ENCODE results near the gene ERVV-1. TPM values are rescaled to one million over a fixed set of nuclear protein-coding genes. Genes with fewer than 3 reads are reported as not detected.

The ERVV-1 gene
- total RNA-seq, 4 donors from 2014 or later = not detected

DNA sequence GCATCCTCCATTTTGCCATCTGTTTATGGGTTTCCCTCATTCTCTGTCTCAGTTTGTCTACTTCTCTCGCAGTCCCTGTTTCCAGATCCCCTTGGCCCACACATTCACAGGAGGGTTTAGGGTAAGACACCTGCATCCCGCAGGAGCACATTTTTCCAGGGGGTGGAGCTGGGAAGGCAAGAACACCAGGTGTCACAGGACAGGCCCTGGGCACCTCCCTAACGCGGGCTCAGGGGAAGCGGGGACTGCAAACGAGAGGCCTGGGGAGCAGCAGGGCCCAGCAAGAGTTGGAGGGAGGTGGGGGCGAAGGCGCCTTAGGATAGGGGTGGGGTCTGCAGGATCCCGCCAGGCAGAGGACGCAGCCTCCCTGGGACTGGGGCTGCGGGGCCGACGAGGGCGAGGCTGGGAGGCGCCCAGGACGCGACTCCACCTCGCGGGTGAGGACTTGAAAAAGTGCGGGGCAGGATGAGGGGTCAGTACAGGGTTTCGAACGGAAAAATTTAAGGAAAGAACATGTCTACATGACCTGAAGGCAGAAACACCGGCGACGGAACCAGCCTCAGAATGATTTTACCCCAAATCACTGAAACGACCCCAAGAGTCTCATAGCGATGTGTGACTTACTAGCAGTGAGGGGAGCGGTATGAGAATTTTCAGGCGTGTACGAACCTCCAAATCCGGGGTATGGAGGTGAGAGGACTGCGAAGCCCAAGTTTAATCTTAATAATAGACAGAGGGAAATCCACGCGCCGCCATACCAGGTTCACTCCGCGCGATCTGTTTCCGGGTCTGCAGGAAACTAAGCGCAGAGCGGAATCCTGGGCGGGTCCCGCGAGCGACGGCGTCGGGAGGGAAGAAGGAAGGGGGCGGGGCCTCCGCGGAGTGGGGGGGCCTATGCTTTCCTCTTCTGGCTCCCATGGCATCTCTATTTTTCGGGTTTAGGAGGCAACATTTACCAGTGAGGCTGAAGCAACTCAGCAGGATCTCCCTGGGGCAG is 23.7 kb downstream of the ERVV-1 start:
- Histone ChIP-seq H3K9me3 (peaks cover 0 to 54% (median 0%) of the 10 kb centered on the region in 3 donors), H3K36me3 (no peaks in the 10 kb centered on the region), H3K4me1 (no peaks in the 10 kb centered on the region), H3K27ac (no peak overlapping the region), H3K4me3 (no peak overlapping the region), H3K27me3 (peaks cover 72% of the 10 kb centered on the region)
- 7 to 8% methylated on average over 32 to 41 of the region's 52 CpGs for WGBS, 2 donors (ENCODE audit: low coverage in 1 of 2)
- TF ChIP-seq POLR2A (IDR thresholded peaks at IDR 0.05) (no peak), POLR2AphosphoS5 (IDR thresholded peaks at IDR 0.05) (no peak), EP300 (IDR thresholded peaks at IDR 0.05) (no peak)
- TF ChIP-seq, protein P1, sequence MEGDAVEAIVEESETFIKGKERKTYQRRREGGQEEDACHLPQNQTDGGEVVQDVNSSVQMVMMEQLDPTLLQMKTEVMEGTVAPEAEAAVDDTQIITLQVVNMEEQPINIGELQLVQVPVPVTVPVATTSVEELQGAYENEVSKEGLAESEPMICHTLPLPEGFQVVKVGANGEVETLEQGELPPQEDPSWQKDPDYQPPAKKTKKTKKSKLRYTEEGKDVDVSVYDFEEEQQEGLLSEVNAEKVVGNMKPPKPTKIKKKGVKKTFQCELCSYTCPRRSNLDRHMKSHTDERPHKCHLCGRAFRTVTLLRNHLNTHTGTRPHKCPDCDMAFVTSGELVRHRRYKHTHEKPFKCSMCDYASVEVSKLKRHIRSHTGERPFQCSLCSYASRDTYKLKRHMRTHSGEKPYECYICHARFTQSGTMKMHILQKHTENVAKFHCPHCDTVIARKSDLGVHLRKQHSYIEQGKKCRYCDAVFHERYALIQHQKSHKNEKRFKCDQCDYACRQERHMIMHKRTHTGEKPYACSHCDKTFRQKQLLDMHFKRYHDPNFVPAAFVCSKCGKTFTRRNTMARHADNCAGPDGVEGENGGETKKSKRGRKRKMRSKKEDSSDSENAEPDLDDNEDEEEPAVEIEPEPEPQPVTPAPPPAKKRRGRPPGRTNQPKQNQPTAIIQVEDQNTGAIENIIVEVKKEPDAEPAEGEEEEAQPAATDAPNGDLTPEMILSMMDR (IDR thresholded peaks at IDR 0.05) = no peak
- no peak for ATAC-seq

DNA sequence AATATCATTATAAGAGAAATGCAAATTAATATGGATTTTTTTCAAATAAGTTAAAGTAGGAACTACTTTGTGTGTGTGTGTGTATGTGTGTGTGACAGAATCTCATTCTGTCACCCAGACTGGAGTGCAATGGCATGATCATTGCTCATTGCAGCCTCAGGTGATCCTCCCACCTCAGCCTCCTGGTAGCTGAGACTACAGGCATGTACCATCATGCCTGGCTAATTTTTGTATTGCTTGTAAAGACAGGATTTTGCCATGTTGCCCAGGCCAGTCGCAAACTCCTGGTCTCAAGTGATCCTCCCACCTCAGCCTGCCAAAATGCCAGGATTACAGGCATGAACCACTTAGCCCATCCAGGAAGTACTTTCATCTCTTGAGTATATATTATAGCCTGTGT is 27.6 kb downstream of the ERVV-1 start:
- no peak overlapping the region for H3K27ac ChIP-seq
- ATAC-seq = no peak
- H3K9me3 ChIP-seq = peaks cover 0 to 45% (median 0%) of the 10 kb centered on the region in 3 donors
- peaks cover 87% of the 10 kb centered on the region for H3K27me3 ChIP-seq
- no peak overlapping the region for H3K4me3 ChIP-seq
- TF ChIP-seq POLR2AphosphoS5 (IDR thresholded peaks at IDR 0.05) (no peak), EP300 (IDR thresholded peaks at IDR 0.05) (no peak), POLR2A (IDR thresholded peaks at IDR 0.05) (no peak)
- TF ChIP-seq, protein P1 (IDR thresholded peaks at IDR 0.05) = no peak
- H3K36me3 ChIP-seq = no peaks in the 10 kb centered on the region
- no peaks in the 10 kb centered on the region for H3K4me1 ChIP-seq
- 71 to 100% methylated on average over 1 of the region's 1 CpG for WGBS, 2 donors (ENCODE audit: low coverage in 1 of 2)

DNA sequence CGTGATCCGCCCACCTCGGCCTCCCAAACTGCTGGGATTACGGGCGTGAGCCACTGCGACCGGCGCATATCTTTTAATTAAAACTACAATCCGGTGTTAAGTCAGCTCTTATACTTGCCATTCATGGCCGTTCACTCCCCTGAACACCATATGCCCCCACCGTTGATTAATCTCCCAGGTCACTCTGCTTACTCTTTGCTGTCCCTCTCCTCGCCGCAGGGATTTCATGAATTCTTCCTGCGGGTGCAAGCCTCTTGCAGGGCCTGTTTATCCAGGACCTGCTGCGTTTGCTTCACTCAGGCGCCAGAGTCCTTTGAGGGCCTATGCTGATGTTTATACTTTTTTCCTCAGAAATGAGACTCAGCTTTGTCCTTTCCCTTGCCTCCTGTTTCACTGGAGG is 31.8 kb downstream of the ERVV-1 start:
- Histone ChIP-seq H3K9me3 (peaks cover 0 to 41% (median 0%) of the 10 kb centered on the region in 3 donors), H3K27me3 (peaks cover 58% of the 10 kb centered on the region), H3K36me3 (no peaks in the 10 kb centered on the region), H3K4me1 (no peaks in the 10 kb centered on the region), H3K27ac (no peak overlapping the region), H3K4me3 (no peak overlapping the region)
- WGBS, 2 donors (ENCODE audit: low coverage in 1 of 2) = 54 to 81% methylated on average over 9 to 13 of the region's 16 CpGs
- TF ChIP-seq POLR2AphosphoS5 (IDR thresholded peaks at IDR 0.05) = no peak
- TF ChIP-seq, protein P1 (IDR thresholded peaks at IDR 0.05) = no peak
- TF ChIP-seq POLR2A (IDR thresholded peaks at IDR 0.05) = no peak
- no peak for TF ChIP-seq EP300 (IDR thresholded peaks at IDR 0.05)
- ATAC-seq = no peak

DNA sequence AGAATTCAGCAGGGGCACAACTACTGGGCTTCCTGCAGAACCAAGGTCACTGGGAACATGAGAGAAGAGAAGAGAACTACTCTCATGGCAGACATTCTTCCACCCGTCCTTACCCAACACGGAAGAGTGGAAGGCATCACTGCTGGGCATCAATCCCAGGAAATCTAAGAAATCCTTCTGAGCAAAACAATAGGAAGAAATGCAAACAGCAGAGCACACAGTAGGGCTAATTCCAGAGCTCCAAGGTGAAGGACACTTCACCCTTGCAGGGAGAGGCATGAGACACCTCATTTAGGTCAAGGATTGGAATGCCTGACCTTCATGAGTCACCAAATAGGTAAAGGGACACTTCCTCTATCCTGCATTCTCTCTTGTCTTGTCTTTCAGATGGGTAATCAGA is 33.7 kb downstream of the ERVV-1 start:
- no peak for ATAC-seq
- Histone ChIP-seq H3K9me3 (peaks cover 0 to 45% (median 0%) of the 10 kb centered on the region in 3 donors), H3K4me1 (no peaks in the 10 kb centered on the region), H3K27me3 (peaks cover 47% of the 10 kb centered on the region), H3K36me3 (no peaks in the 10 kb centered on the region), H3K4me3 (no peak overlapping the region), H3K27ac (no peak overlapping the region)
- 60 to 80% methylated on average over 1 to 2 of the region's 2 CpGs for WGBS, 2 donors (ENCODE audit: low coverage in 1 of 2)
- TF ChIP-seq POLR2A (IDR thresholded peaks at IDR 0.05) (no peak), POLR2AphosphoS5 (IDR thresholded peaks at IDR 0.05) (no peak), EP300 (IDR thresholded peaks at IDR 0.05) (no peak)
- TF ChIP-seq, protein P1 (IDR thresholded peaks at IDR 0.05) = no peak

Measured in gastroesophageal sphincter (tissue), 4 donors.